Heart left ventricle (tissue), 16 donors: ENCODE data around the gene S100A11. TPM values are rescaled to one million over a fixed set of nuclear protein-coding genes. Genes with fewer than 3 reads are reported as not detected.
A peak's percentile ranks its signal among the peaks of the same experiment; 100 is the strongest.

Source experiments
- ATAC-seq, 4 donors: fragments of 200-7000 bp; cut with Tn5 transposase; one replicate each; pipeline ENCODE4 v1.9.1; 2020 to 2022; ENCODE audit warnings: moderate library complexity in 4 of 4, mild to moderate bottlenecking in 3 of 4, moderate number of reproducible peaks in 1 of 4
- DNase-seq, 5 donors: peaks; one replicate each; pipeline ENCODE4 v3.0.0-alpha.2; 2020
- H3K27ac ChIP-seq, 12 donors: fragments of 200-600 bp; sonication (generic) in 4 of 12; one replicate each; pipeline versions ENCODE4 v1.5.0 to v1.8.0; 2016 to 2022; ENCODE audit warnings: mild to moderate bottlenecking in 2 of 12
- H3K27me3 ChIP-seq, 9 donors: fragments of 200-600 bp; sonication (generic) in 2 of 9; one replicate each; pipeline versions ENCODE4 v1.5.1 to v1.8.0; 2016 to 2022; ENCODE audit warnings: mild to moderate bottlenecking in 3 of 9
- H3K36me3 ChIP-seq, 9 donors: fragments of 200-600 bp; sonication (generic) in 2 of 9; one replicate each; pipeline versions ENCODE4 v1.5.0 to v1.8.0; 2018 to 2022; ENCODE audit warnings: mild to moderate bottlenecking in 2 of 9
- H3K4me1 ChIP-seq, 12 donors: fragments of 200-600 bp; sonication (generic) in 4 of 12; one replicate each; pipeline versions ENCODE4 v1.5.0 to v1.8.0; 2016 to 2022; ENCODE audit warnings: mild to moderate bottlenecking in 3 of 12
- H3K4me3 ChIP-seq, 12 donors: fragments of 200-600 bp; sonication (generic) in 4 of 12; one replicate each; pipeline versions ENCODE4 v1.5.0 to v1.8.0; 2017 to 2022; ENCODE audit warnings: mild to moderate bottlenecking in 9 of 12, moderate library complexity in 4 of 12
- H3K9me3 ChIP-seq, 12 donors: fragments of 200-600 bp; sonication (generic) in 4 of 12; one replicate each; pipeline versions ENCODE4 v1.5.0 to v1.8.0; 2016 to 2022; ENCODE audit warnings: mild to moderate bottlenecking in 1 of 12
- POLR2A ChIP-seq, 2 donors: fragments of 450-650 bp; IDR thresholded peaks; one replicate each; pipeline ENCODE4 v1.6.1; 2017; ENCODE audit warnings: antibody characterized with exemption in 2 of 2, mild to moderate bottlenecking in 2 of 2, moderate library complexity in 2 of 2
- WGBS, 4 donors: extraction: QIAGEN DNeasy Blood & Tissue Kit in 2 of 4; methylation state at CpG; one replicate each; pipeline versions ENCODE4 v1.1.5 to v1.1.7; 2013 to 2018; 5-methylcytosine and 5-hydroxymethylcytosine counted together
- intact Hi-C, 10 donors: fragments of 100-400 bp; cut with DNase I; formaldehyde crosslinking; loops; one replicate each; pipeline versions ENCODE4 v1.11.1 to v1.14.2; 2022
- polyA plus RNA-seq, 2 donors: library from polyadenylated mRNA; stranded (reverse); fragments of 200-250 nt; gene quantifications; one replicate each; pipeline ENCODE4 v1.2.3, GENCODE V29; 2013
- total RNA-seq, 9 donors: library from RNA; depleted of rRNA in 2 of 9; stranded (reverse); fragments of >200 nt in 2 of 9; fragmentation: NEBNext Ultra II Directional in 3 of 9; extraction: Animal tissue kit (Norgen Biotek cat#: 25700) in 3 of 9; gene quantifications; one replicate each; pipeline versions ENCODE4 v1.1.0 to v1.2.4, GENCODE V29; 2016 to 2023
- TF ChIP-seq, protein P1 (sequence below), 12 donors: fragments of 200-600 bp; sonication (generic) in 4 of 12; IDR thresholded peaks; one replicate each; pipeline versions ENCODE4 v1.5.0 to v1.8.0; 2018 to 2022; ENCODE audit warnings: antibody characterized with exemption in 12 of 12, mild to moderate bottlenecking in 5 of 12
- donor health status: ischemic (EF 13 %, LVEDD 7.1; RV severe dilation, severe dysfunction).
- donor health status: healthy with polysubstance abuse.
- donor health status: DM: no; HTN: yes; CAD: no.
- donor health status: DM: no; HTN: no; CAD: no.
- donor health status: ischemic (EF 25% LVEDD 6.9; RV normal size, moderate dysfunction).
- donor health status: ischemic (EF 25% LVEDD 5.7; RV mildly dilated, moderate dysfunction).
- donor health status: healthy.
- donor health status: DM: yes; HTN: yes; CAD: no.
- donor health status: ischemic (EF 35%, LVEDD 5.7; RV mildly dilated, moderate dysfunction).
- donor health status: nonischemic (EF 11% LVEDD 7.7; RV severe dilation, severe dysfunction).
- donor health status: DM: yes; HTN: yes; CAD: no.
- donor health status: PGD.
- donor health status: ischemic (EF 29% LVEDD 5.4; RV normal size, mild dysfunction).
- donor health status: nonischemic (EF 23%, LVEDD 6.1; RV moderate dilation, normal function).

The S100A11 gene
- total and polyA plus RNA-seq, 11 donors = 44.9 to 571 (median 114) TPM

DNA sequence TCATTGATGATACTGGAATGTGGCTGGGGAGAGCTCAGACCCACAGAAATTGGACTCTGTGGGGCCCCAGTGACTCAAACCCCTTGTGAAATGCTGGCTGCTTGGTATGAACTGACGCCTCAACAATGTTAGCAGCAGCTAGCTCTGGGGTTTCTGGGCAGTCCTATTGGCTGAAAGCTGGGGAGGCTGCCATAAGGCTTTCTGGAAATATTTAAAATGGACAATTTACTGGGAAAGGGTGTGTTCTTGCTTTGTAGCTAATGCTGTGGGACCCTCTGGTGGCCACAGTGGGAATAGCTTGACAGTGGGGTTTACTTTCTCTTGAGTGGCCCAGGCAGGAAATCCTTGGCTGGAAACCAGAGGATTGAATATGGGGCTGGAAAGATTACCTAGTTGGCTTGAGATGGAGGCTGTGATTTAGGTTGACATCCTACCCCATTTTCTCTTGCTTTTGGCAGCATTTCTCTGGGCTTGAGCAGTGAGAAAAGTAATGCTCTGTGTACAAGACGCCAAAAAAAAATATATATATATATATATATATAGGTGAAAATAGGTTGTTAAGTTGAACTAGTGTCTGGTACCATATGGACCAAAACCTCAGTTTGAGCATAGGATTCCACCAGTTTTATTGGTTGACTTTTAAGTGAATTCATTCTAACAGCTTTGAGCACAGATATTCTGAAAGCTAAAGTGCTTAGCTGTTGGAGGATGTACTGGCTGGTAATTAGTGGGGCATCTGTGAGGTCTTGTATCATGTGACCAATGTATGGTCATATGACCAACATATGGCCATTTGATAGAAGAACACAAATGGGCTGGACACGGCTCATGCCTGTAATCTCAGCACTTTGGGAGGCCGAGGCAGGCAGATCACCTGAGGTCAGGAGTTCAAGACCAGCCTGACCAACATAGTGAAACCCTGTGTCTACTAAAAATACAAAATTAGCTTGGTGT, 34.9 kb downstream of the S100A11 start:
- intact Hi-C loops = loop anchor here in 8 of 10 donors (1.0 to 10.0 kb wide), 6 partner anchors 33 to 237 kb away; partner anchors contain the start of gene MRPL9 (in 1 of the 8)
- peak overlapping the region in 7 of 12 donors; percentile 20 to 88 (median 50) for H3K27ac ChIP-seq
- DNase-seq = peak; percentile 80 to 91 (median 85)

DNA sequence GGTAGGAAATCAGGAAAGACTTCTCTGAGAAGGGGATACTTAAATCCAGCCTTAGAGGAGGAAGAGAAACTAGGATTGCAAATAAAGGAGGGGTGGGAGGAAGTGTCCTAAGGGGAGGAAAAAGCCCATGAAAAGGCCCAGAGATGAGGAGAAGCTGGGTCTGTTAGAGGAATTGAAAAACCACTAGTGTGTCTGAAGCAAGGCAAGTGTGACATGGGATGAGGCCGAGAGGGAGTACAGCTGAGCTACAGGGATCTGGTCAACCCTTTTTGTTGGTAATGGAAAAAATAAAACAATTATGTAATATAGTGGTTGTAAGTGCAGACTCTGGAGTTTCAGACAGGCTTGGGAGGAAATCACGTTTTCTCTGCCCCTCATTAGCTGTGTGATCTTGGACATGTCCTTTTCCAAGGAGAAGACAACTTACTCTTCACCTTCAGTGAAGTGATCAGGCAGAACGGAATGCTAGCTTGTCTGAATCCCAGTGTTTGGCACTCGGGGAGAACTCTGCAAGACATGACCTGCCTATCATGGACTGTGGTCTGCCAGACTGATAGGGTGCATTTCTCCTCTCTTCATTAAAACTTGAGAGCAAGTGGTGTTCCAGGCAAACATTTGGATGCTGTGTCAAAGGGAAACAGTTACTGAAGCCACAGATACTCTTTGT, 35.7 kb downstream of the S100A11 start:
- DNase-seq (peak in 1 of 5 donors; percentile 43), ATAC-seq (peak in 3 of 4 donors; percentile 26 to 46 (median 44))
- Histone ChIP-seq H3K9me3 (no peaks in the 10 kb centered on the region), H3K36me3 (no peaks in the 10 kb centered on the region), H3K27me3 (no peaks in the 10 kb centered on the region), H3K27ac (peak overlapping the region in 7 of 12 donors; percentile 20 to 88 (median 50)), H3K4me1 (peaks cover 0 to 24% (median 5%) of the 10 kb centered on the region in 12 donors), H3K4me3 (no peak overlapping the region)
- no peak for TF ChIP-seq POLR2A (IDR thresholded peaks at IDR 0.05)
- TF ChIP-seq, protein P1, sequence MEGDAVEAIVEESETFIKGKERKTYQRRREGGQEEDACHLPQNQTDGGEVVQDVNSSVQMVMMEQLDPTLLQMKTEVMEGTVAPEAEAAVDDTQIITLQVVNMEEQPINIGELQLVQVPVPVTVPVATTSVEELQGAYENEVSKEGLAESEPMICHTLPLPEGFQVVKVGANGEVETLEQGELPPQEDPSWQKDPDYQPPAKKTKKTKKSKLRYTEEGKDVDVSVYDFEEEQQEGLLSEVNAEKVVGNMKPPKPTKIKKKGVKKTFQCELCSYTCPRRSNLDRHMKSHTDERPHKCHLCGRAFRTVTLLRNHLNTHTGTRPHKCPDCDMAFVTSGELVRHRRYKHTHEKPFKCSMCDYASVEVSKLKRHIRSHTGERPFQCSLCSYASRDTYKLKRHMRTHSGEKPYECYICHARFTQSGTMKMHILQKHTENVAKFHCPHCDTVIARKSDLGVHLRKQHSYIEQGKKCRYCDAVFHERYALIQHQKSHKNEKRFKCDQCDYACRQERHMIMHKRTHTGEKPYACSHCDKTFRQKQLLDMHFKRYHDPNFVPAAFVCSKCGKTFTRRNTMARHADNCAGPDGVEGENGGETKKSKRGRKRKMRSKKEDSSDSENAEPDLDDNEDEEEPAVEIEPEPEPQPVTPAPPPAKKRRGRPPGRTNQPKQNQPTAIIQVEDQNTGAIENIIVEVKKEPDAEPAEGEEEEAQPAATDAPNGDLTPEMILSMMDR (IDR thresholded peaks at IDR 0.05) = no peak
- intact Hi-C loops = loop anchor here in 8 of 10 donors (1.0 to 10.0 kb wide), 6 partner anchors 32 to 236 kb away; partner anchors contain the start of gene MRPL9 (in 1 of the 8)
- 49 to 71% (median 58%) methylated on average over 4 of the region's 4 CpGs for WGBS, 4 donors

More for the DNA sequence above, 34.9 kb downstream of the S100A11 start:
- H3K9me3 ChIP-seq = no peaks in the 10 kb centered on the region
- TF ChIP-seq POLR2A (IDR thresholded peaks at IDR 0.05) = no peak
- TF ChIP-seq, protein P1 (IDR thresholded peaks at IDR 0.05) = peak; percentile 87 to 97 (median 92)
- no peaks in the 10 kb centered on the region for H3K27me3 ChIP-seq
- no peaks in the 10 kb centered on the region for H3K36me3 ChIP-seq
- H3K4me3 ChIP-seq = no peak overlapping the region
- ATAC-seq = peak; percentile 23 to 67 (median 61)
- H3K4me1 ChIP-seq = peaks cover 0 to 24% (median 5%) of the 10 kb centered on the region in 12 donors
- WGBS, 4 donors = 69 to 74% (median 73%) methylated on average over 4 of the region's 4 CpGs

- ATAC-seq (no peak), DNase-seq (no peak)
- H3K36me3 ChIP-seq = no peaks in the 10 kb centered on the region
- peaks cover 0 to 42% (median 16%) of the 10 kb centered on the region in 12 donors for H3K4me1 ChIP-seq
- intact Hi-C loops = loop anchor here in 3 of 10 donors (2.0 to 5.0 kb wide), 3 partner anchors 36 to 111 kb away; no protein-coding TSS in a partner anchor
- H3K27ac ChIP-seq = no peak overlapping the region
- no peaks in the 10 kb centered on the region for H3K9me3 ChIP-seq
- no peaks in the 10 kb centered on the region for H3K27me3 ChIP-seq
- TF ChIP-seq, protein P1 (IDR thresholded peaks at IDR 0.05) = no peak
- H3K4me3 ChIP-seq = no peak overlapping the region
Observed at GRCh38 chr1:151998611-151999362, 38.0 kb downstream of the S100A11 start.
